Measurements from ENCODE around the gene PPP1R2B.

PPP1R2B gene

DNA sequence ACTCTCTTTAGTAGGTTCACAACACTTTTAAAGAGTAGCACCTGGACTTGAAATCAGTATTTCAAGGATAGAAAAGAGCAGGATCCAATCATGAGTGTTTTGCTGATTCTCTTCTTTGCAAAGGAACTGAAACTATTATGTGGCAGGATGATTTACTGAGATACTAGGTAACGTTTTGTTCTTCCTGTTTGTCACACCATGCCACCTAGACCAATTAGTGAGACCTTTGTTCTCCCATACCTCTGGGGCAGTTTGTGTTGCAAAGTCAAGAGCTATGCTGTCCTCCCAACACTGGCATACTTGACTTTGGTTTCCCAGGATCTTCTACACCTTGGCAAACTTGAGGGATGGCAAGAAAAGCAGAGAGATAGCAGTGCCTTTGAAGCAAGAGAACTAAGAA lies 43.4 kb downstream of the PPP1R2B start:
- Histone ChIP-seq H3K4me1 (no peaks in the 10 kb centered on the region), H3K36me3 (replicated peaks) (no peaks in the 10 kb centered on the region), H3K4me3 (no peak overlapping the region), H3K27me3 (ENCODE audit: low read depth) (no peaks in the 10 kb centered on the region), H3K9me3 (no peaks in the 10 kb centered on the region)
- DNase-seq (ENCODE audit: low spot score in 2 of 2), result no peak
- in situ Hi-C loops (cut with MboI; ENCODE audit: low sequenced_read_pairs), result no loop called here

DNA sequence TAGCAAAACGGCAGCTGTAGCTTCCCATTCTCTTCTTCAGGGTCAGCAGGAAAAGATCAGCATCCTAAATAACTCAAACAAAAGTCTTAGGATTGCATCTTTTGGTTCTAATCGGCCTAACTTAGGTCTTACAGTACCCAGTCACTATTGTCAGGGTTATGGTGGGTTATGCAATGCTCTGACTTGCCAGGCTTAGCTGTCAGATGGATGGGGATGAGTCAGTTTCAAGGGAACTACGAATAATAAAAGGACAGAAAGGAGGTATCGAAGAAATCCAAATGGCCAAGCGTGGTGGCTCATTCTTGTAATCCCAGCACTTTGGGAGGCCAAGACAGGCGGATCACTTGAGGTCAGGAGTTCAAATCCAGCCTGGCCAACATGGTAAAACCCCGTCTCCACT lies 46.5 kb downstream of the PPP1R2B start:
- Histone ChIP-seq H3K4me1 (no peaks in the 10 kb centered on the region), H3K4me3 (no peak overlapping the region)

More for the DNA sequence above, 46.5 kb downstream of the PPP1R2B start:
- Histone ChIP-seq H3K36me3 (replicated peaks) (no peaks in the 10 kb centered on the region), H3K27me3 (ENCODE audit: low read depth) (no peaks in the 10 kb centered on the region), H3K9me3 (no peaks in the 10 kb centered on the region)
- DNase-seq (ENCODE audit: low spot score in 2 of 2), result no peak
- in situ Hi-C loops (cut with MboI; ENCODE audit: low sequenced_read_pairs), result no loop called here

Measured in HAP-1 (cell line).